CD14-positive monocyte (primary cell): ENCODE results near the gene SPRY1. TPM values are rescaled to one million over a fixed set of nuclear protein-coding genes. Genes with fewer than 3 reads are reported as not detected.

Source experiments
- DNase-seq, 3 donors: peaks; one replicate each; pipeline ENCODE4 v3.0.0-alpha.2; 2011 to 2022
- H2AFZ ChIP-seq: 2 replicates; pipeline ENCODE4 v1.6.0; 2012; ENCODE audit warnings: mild to moderate bottlenecking, low read depth, low read length, inconsistent platforms; ENCODE audit not compliant: insufficient read depth, poor library complexity, severe bottlenecking
- H3K27ac ChIP-seq, 2 donors: 1 replicate in 1 of 2; 2 replicates in 1 of 2; pipeline ENCODE4 v1.5.1; 2012 to 2013; ENCODE audit warnings: low read length in 2 of 2, control low read depth in 1 of 2, inconsistent platforms in 1 of 2, low read depth in 1 of 2, mild to moderate bottlenecking in 1 of 2
- H3K27me3 ChIP-seq, 2 donors: one replicate each; pipeline versions ENCODE4 v1.6.0 to v1.6.1; 2011 to 2013; ENCODE audit warnings: low read length in 2 of 2; ENCODE audit not compliant: control insufficient read depth in 2 of 2, insufficient read depth in 2 of 2
- H3K36me3 ChIP-seq, 2 donors: replicated peaks in 1 of 2; 1 replicate in 1 of 2; 2 replicates in 1 of 2; pipeline versions ENCODE4 v1.5.1 to v1.6.1; 2012 to 2013; ENCODE audit warnings: low read length in 2 of 2, control low read depth in 1 of 2, inconsistent platforms in 1 of 2, mild to moderate bottlenecking in 1 of 2; ENCODE audit not compliant: insufficient read depth in 2 of 2, control insufficient read depth in 1 of 2
- H3K4me1 ChIP-seq, 2 donors: 1 replicate in 1 of 2; 2 replicates in 1 of 2; pipeline versions ENCODE4 v1.5.1 to v1.6.1; 2012 to 2013; ENCODE audit warnings: low read length in 2 of 2, control low read depth in 1 of 2, inconsistent platforms in 1 of 2, mild to moderate bottlenecking in 1 of 2, moderate library complexity in 1 of 2; ENCODE audit not compliant: insufficient read depth in 2 of 2, control insufficient read depth in 1 of 2
- H3K4me2 ChIP-seq: replicated peaks from 2 replicates; pipeline ENCODE3; 2012; ENCODE audit warnings: low read length, moderate library complexity, mild to moderate bottlenecking; ENCODE audit not compliant: poor library complexity, severe bottlenecking; ENCODE audit errors: extremely low read depth
- H3K4me3 ChIP-seq, 3 experiments: fragments of 200-600 bp in 1 of 3; sonication (generic) in 1 of 3; replicated peaks in 1 of 3; 1 replicate in 2 of 3; 2 replicates in 1 of 3; pipeline ENCODE4 v1.5.1; 2011 to 2013; ENCODE audit warnings: low read length in 3 of 3, mild to moderate bottlenecking in 3 of 3, control low read depth in 2 of 3, low read depth in 2 of 3, inconsistent platforms in 1 of 3, moderate library complexity in 1 of 3
- H3K79me2 ChIP-seq: 2 replicates; pipeline ENCODE4 v1.6.0; 2012; ENCODE audit warnings: mild to moderate bottlenecking, control low read depth, inconsistent platforms, low read length, moderate library complexity; ENCODE audit not compliant: insufficient read depth
- H3K9ac ChIP-seq: 2 replicates; pipeline ENCODE4 v1.6.0; 2017; ENCODE audit warnings: low read length, mild to moderate bottlenecking; ENCODE audit not compliant: insufficient read depth, poor library complexity, severe bottlenecking
- H3K9me3 ChIP-seq, 2 donors: replicated peaks in 1 of 2; 1 replicate in 1 of 2; 2 replicates in 1 of 2; pipeline versions ENCODE4 v1.5.1 to v1.6.1; 2012 to 2013; ENCODE audit warnings: low read length in 2 of 2, control low read depth in 1 of 2; ENCODE audit not compliant: control insufficient read depth in 1 of 2, insufficient read depth in 1 of 2
- H4K20me1 ChIP-seq: 2 replicates; pipeline ENCODE4 v1.6.0; 2012; ENCODE audit warnings: mild to moderate bottlenecking, low read length, control low read depth, moderate library complexity; ENCODE audit not compliant: insufficient read depth
- H3K27ac Mint-ChIP-seq, 7 donors: one replicate each; pipeline ENCODE4 v1.8.0; 2020; ENCODE audit warnings: mild to moderate bottlenecking in 7 of 7, mixed read lengths in 7 of 7, moderate library complexity in 6 of 7, inconsistent platforms in 2 of 7
- H3K27me3 Mint-ChIP-seq, 3 donors: one replicate each; pipeline ENCODE4 v1.8.0; 2021 to 2022; ENCODE audit warnings: low read depth in 3 of 3, mild to moderate bottlenecking in 3 of 3, mixed read lengths in 3 of 3, moderate library complexity in 3 of 3, inconsistent platforms in 1 of 3
- H3K36me3 Mint-ChIP-seq, 2 donors: one replicate each; pipeline ENCODE4 v1.8.0; 2020; ENCODE audit warnings: mixed read lengths in 2 of 2, inconsistent platforms in 1 of 2, mild to moderate bottlenecking in 1 of 2
- H3K4me1 Mint-ChIP-seq: one replicate; pipeline ENCODE4 v1.8.0; 2020; ENCODE audit warnings: mild to moderate bottlenecking, mixed read lengths
- H3K4me3 Mint-ChIP-seq, 2 donors: one replicate each; pipeline ENCODE4 v1.8.0; 2020; ENCODE audit warnings: mild to moderate bottlenecking in 2 of 2, mixed read lengths in 2 of 2, moderate library complexity in 1 of 2
- H3K9me3 Mint-ChIP-seq, 7 donors: one replicate each; pipeline ENCODE4 v1.8.0; 2020 to 2022; ENCODE audit warnings: mixed read lengths in 7 of 7, mild to moderate bottlenecking in 6 of 7, moderate library complexity in 6 of 7, inconsistent platforms in 2 of 7
- CTCF ChIP-seq: fragments of 200-600 bp; IDR thresholded peaks from one replicate; pipeline ENCODE4 v1.8.0; 2022; ENCODE audit warnings: antibody characterized with exemption, mild to moderate bottlenecking
- WGBS: methylation state at CpG from one replicate; pipeline ENCODE4 v1.1.5; 2013; ENCODE audit warnings: missing lambda C conversion rate; ENCODE audit not compliant: insufficient coverage; 5-methylcytosine and 5-hydroxymethylcytosine counted together
- intact Hi-C, 2 donors: fragments of 100-400 bp; cut with micrococcal nuclease; formaldehyde crosslinking; loops; one replicate each; pipeline versions ENCODE4 v1.15.0 to v1.15.1; 2023
- polyA plus RNA-seq, 3 donors: library from polyadenylated mRNA; depleted of rRNA in 1 of 3; unstranded in 2 of 3; stranded (reverse) in 1 of 3; fragments of 300-500 nt in 2 of 3; fragments of >200 nt in 1 of 3; fragmentation: Illumina TruSeq in 2 of 3; gene quantifications; 1 replicate in 2 of 3; 2 replicates in 1 of 3; pipeline ENCODE4 v1.2.3, GENCODE V29; 2012 to 2021

Gene SPRY1
- polyA plus RNA-seq, 3 donors: 1.1 to 3.7 (median 2.0) TPM

- H3K27ac Mint-ChIP-seq: no peak overlapping the region
- peaks cover 0 to 7% of the 10 kb centered on the region in 2 donors for H3K36me3 Mint-ChIP-seq
- 89% methylated on average over 3 of the region's 5 CpGs for WGBS
- peaks cover under 1% of the 10 kb centered on the region for H3K4me1 Mint-ChIP-seq
- no peaks in the 10 kb centered on the region for H3K36me3 ChIP-seq
- H2AFZ ChIP-seq: no peak overlapping the region
- no peaks in the 10 kb centered on the region for H3K9me3 ChIP-seq
- no peaks in the 10 kb centered on the region for H3K4me1 ChIP-seq
- H3K27ac ChIP-seq: no peak overlapping the region
- H3K4me2 ChIP-seq: no peak overlapping the region
- H3K4me3 Mint-ChIP-seq: no peak overlapping the region
- TF ChIP-seq CTCF: no peak
- intact Hi-C loops: no loop called here
- no peak overlapping the region for H3K9ac ChIP-seq
- no peak overlapping the region for H3K4me3 ChIP-seq
- peaks cover under 1 to 2% (median under 1%) of the 10 kb centered on the region in 3 donors for H3K27me3 Mint-ChIP-seq
- H3K79me2 ChIP-seq: no peaks in the 10 kb centered on the region
- DNase-seq: no peak
- H3K9me3 Mint-ChIP-seq: peaks cover 0 to 1% (median 0%) of the 10 kb centered on the region in 7 donors
- no peaks in the 10 kb centered on the region for H4K20me1 ChIP-seq
- H3K27me3 ChIP-seq: peaks cover under 1% of the 10 kb centered on the region in 2 donors
Observed at GRCh38 chr4:123405267-123405865, 8.8 kb downstream of the SPRY1 start.

GRCh38 chr4:123406872-123407271, 10.3 kb downstream of the SPRY1 start:
- no peak overlapping the region for H3K27ac ChIP-seq
- no peak overlapping the region for H2AFZ ChIP-seq
- no peak overlapping the region for H3K4me3 Mint-ChIP-seq
- H3K27me3 Mint-ChIP-seq: no peaks in the 10 kb centered on the region
- no peak for DNase-seq
- no peaks in the 10 kb centered on the region for H3K79me2 ChIP-seq
- no peak for TF ChIP-seq CTCF
- H3K36me3 ChIP-seq: no peaks in the 10 kb centered on the region
- H4K20me1 ChIP-seq: no peaks in the 10 kb centered on the region
- H3K4me1 ChIP-seq: no peaks in the 10 kb centered on the region
- peaks cover 0 to 7% of the 10 kb centered on the region in 2 donors for H3K36me3 Mint-ChIP-seq
- H3K9me3 ChIP-seq: no peaks in the 10 kb centered on the region
- no peak overlapping the region for H3K4me2 ChIP-seq
- H3K27me3 ChIP-seq: no peaks in the 10 kb centered on the region
- H3K4me1 Mint-ChIP-seq: peaks cover 2% of the 10 kb centered on the region
- H3K9me3 Mint-ChIP-seq: peaks cover 0 to 1% (median 0%) of the 10 kb centered on the region in 7 donors
- intact Hi-C loops: no loop called here
- H3K27ac Mint-ChIP-seq: no peak overlapping the region
- H3K9ac ChIP-seq: no peak overlapping the region
- no peak overlapping the region for H3K4me3 ChIP-seq
- WGBS: 100% methylated on average over 1 of the region's 4 CpGs
